OCI-M2 (cell line): ENCODE data around the gene SHANK1.

ENCODE experiments used
- DNase-seq: peaks from one replicate; lab custom pipeline; 2025; ENCODE audit not compliant: unreplicated experiment; lab: John Stamatoyannopoulos, UW

Gene SHANK1

DNA sequence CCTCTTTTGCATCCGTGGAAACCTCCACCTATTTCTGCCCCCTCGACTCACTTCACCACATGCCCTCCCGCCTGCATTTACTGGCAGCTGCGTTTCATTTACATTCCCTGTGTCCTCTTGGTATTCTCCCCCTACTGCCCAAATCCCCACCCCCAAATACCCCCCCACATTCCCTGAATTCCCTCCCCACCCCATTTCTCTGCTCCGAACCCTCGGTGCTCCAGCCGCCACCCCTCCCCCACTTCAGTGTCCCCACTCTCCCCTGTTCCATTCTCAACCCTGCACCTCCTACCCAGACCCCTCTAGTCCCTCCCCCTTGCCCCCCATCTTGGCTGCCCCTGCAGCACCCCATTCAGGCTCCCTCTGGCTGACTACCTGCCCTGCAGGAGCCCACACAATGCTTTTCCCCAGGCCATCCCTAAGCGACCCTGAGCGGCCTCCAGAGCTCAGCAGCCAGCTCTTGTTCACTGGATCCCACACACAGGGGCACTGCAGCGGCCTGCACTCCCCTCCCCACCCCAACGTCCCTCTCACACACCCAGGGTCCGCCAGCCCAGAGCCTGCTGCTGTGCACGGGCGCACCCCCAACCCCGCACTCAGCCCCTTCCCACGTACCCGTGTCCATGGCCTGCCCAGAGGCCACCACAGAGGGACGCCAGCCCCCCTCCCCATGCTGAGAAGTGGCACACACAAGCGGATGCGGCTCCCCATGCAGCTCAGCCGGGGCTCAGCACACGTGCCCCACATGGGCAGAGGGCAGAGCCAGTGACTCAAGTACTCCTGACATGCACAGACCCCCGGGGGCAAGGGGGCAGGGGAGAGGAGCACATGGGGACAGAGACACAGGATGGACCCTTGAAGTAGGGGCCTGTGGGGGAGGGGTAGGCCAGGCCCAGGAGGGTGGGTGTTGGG lies 26.3 kb downstream of the SHANK1 start:
- DNase-seq, result no peak

DNA sequence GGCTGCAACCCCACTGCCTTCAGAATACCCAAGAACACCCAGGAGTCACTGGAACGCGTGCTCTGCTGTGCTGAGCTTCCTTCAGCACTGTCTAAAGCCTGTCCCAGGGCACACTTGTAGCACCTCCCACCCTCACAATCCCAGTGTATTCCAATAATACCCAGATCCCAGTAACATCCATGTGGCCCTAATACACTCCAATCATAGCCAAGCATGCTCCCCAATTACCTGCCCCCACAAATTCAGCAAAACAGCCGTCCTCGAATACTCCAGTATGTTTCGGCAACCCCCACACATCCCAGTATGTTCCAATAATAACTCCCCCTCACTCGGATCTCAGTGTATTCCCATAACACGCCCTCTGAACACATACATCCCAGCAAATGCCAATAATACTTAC lies 29.2 kb downstream of the SHANK1 start:
- DNase-seq, result no peak

GRCh38 chr19:50688766-50689165 lies 30.8 kb downstream of the SHANK1 start:
- DNase-seq, result no peak

GRCh38 chr19:50686310-50687032 lies 33.1 kb downstream of the SHANK1 start:
- no peak for DNase-seq

- peak; percentile 87 for DNase-seq
These were observed 40.2 kb downstream of the SHANK1 start for GRCh38 chr19:50679177-50680125.

DNA sequence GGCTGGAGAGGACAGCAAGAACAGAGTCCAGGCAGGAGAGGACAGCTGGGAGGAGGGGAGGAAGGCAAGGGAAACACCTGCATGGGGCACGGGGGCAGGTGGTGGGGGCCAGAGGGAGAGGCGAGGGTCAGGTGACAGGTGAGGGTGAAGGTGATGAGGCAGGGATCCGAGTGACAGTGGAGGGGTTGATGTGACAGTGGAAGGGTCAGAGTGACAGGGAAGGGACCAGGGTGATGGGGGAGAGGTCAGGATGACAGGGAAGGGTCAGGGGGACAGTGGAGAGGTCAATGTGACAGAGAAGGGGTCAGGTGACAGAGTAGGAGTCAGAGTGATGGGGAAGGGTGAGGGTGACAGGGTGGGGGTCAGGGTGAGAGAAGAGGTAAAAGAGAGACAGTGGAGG lies 41.3 kb downstream of the SHANK1 start:
- DNase-seq, result no peak

GRCh38 chr19:50677636-50678035 lies 42.0 kb downstream of the SHANK1 start:
- no peak for DNase-seq

- DNase-seq, result no peak
These were observed 42.9 kb downstream of the SHANK1 start for GRCh38 chr19:50676625-50677197.

- no peak for DNase-seq
These were observed 46.5 kb downstream of the SHANK1 start for GRCh38 chr19:50673118-50673517.

GRCh38 chr19:50670102-50670380 lies 49.6 kb downstream of the SHANK1 start:
- DNase-seq, result no peak

DNA sequence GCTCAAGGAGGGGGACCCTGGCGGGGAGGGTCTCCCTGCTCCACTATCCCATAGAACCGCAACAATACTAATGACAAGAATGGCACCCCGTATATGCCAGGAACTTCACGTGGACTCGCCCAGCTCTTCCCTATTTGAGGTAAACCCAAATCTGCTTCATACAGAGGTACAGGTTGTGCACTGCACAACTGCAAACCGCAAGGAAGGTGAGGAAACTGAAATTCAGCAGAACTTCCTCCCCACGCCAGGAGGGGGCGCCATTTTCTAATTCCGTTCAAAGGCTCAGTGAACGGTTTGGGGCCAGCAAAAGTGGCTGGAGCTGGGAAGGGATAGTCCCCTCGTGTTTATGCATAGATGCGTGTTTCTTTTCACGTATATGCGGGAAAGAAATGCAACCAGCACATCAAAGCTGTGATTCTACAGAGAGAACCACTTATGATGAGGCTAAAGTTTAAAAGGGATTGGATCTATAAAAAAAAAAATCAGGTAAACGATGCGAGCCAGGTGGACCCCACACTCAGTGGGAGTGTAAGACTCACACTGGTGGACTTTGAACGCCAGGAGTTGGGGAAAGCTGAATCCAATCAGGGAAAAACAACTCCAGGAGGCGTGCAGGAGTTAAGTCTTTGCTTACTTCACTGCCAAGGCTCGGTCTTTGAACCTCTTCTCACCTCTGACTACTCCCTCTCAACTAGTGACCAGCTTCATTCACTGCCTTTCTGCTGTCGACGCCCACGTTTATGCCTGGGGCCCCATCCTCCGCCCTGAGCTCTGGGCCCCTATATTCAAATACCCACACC lies 50.1 kb downstream of the SHANK1 start:
- DNase-seq, result no peak

DNA sequence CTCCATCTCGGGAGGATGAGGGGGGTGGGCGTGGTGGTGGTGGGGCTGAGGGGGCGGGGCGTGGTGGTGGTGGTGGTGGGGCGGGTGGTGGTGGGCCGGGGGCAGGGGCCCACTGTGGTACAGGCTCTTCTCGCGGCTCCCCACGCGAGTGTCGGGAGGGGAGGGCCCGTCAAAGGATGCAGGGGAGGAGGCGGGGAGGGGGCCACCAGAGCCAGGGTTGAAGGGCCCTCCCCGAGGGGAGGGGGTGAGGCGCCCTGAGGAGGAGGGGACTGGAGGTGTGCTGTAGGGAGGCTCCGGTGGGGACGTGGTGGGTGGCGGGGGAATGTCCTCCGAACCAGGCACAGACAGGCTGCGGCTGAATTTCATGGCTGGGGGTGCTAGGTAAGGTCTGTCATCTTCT lies 50.7 kb downstream of the SHANK1 start:
- DNase-seq, result no peak

- DNase-seq, result no peak
These were observed 51.2 kb downstream of the SHANK1 start for GRCh38 chr19:50668416-50668815.

- DNase-seq, result no peak
These were observed 51.8 kb downstream of the SHANK1 start for GRCh38 chr19:50667759-50668231.

DNA sequence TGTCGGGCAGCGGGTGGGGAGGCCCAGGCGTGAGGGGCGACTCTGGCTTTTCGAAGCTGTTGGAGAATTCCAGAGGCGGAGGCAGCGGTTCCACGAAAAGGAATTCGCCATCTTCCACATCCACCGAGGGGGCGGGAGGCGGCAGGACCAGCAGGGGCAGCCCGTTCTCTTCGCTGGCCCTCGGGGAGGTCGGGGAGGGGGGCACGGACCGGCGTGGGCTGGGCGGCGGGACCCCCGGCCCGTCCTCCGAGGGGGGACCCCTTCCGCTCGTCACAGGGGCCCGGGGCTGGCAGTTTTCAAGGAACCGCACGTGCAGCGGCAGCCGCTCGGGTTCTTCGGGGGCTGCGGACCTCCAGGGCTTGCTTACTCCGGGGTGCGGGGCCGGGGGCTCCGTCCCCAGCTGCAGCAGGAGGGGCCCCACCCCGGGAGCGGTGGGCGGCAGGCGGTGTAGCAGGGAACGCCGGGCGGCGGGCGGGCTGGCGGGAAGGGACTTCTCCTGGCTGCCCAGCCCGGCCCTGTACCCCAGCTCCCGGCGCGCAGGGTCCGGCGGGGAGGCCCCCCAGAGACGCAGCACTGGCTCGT lies 52.3 kb downstream of the SHANK1 start:
- DNase-seq, result no peak

DNA sequence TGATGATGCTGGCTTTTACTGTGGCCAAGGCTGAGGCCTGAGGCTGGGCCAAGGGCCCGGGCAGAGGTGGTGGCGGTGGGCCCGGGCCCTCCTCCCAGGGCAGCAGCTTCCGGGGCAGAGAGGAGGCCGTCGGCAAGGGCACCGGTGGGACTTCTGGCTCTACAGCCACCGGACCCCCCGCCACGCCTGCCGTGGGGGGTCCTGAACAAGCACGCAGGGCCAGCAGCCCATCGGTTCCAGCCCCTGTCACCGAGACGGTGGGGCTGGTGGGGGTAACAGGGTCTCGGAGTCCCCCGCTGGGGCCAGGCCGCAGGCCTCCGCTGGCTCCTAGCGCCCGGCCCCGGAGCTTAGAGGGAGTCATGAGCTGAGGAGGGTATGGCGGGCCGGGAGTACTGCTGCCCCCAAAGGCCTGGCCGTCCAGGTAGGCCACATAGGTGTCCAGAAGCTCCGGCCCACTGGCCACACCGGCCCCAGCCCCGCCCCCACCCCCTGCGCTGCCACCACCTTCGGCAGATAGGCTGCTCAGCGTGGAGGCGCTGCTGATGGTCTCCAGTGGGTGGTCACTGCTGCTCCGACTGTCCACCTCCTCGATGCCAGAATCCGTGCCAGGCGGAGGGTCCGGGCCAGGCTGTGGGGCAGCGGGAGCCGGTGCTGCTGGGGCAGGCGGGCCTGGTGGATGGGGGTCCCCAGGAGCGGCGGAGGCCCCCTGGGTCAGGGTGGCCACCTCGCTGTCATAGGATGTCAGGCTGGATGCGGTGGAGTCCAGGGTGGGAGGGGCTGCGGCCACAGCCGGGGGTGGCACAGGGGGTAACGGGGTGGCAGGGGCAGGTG lies 53.0 kb downstream of the SHANK1 start:
- DNase-seq, result no peak

- no peak for DNase-seq
These were observed 55.4 kb downstream of the SHANK1 start for GRCh38 chr19:50664204-50664603.

DNA sequence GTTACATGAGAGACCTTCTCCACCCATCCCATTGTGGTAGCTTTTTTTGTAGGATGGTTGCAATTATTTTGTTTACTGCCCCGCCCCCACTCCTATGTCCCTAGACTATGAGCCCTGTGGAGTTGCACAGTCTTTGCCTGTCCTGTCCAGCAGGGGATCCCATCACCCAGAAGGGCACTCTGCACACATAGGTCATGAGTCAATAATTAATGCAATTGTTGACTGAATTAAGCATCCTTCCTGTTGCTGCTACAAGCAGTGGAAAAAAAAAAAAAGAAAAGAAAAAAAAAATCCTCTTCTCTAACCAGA lies 56.2 kb downstream of the SHANK1 start:
- DNase-seq, result no peak
